Mesendoderm (in vitro differentiated cells): ENCODE data around the gene NRXN3.

Experiments used
- DNase-seq: peaks from one replicate; pipeline ENCODE4 v3.0.0; 2013
- H2AK5ac ChIP-seq: 2 replicates; pipeline ENCODE4 v1.6.1; 2013; ENCODE audit warnings: low read length, inconsistent platforms
- H2BK120ac ChIP-seq: 2 replicates; pipeline ENCODE4 v1.6.1; 2013; ENCODE audit warnings: low read depth, mild to moderate bottlenecking, low read length, moderate library complexity, mixed read lengths
- H2BK15ac ChIP-seq: replicated peaks from 2 replicates; pipeline ENCODE4 v1.6.1; 2013; ENCODE audit warnings: low read depth, mild to moderate bottlenecking, moderate library complexity
- H2BK5ac ChIP-seq: 2 replicates; pipeline ENCODE4 v1.6.1; 2013; ENCODE audit warnings: low read length, inconsistent platforms
- H3K18ac ChIP-seq: 2 replicates; pipeline ENCODE4 v1.6.1; 2013; ENCODE audit warnings: mild to moderate bottlenecking, low read length, mixed read lengths
- H3K23ac ChIP-seq: one replicate; pipeline ENCODE4 v1.6.1; 2013; ENCODE audit warnings: low read length
- H3K27ac ChIP-seq: 2 replicates; pipeline ENCODE4 v1.5.1; 2013; ENCODE audit warnings: low read depth, mild to moderate bottlenecking, inconsistent platforms, low read length, moderate library complexity
- H3K27me3 ChIP-seq: 2 replicates; pipeline ENCODE4 v1.6.1; 2013; ENCODE audit warnings: low read length, control low read depth, mild to moderate bottlenecking, inconsistent platforms; ENCODE audit not compliant: insufficient read depth, poor library complexity
- H3K36me3 ChIP-seq: 2 replicates; pipeline ENCODE4 v1.6.1; 2013; ENCODE audit warnings: low read length, inconsistent platforms; ENCODE audit not compliant: control insufficient read depth, insufficient read depth
- H3K4ac ChIP-seq: one replicate; pipeline ENCODE4 v1.6.1; 2013; ENCODE audit warnings: low read depth, mild to moderate bottlenecking, low read length, moderate library complexity
- H3K4me1 ChIP-seq: 2 replicates; pipeline ENCODE4 v1.6.1; 2013; ENCODE audit warnings: low read depth, low read length, inconsistent platforms; ENCODE audit not compliant: control insufficient read depth
- H3K4me2 ChIP-seq: 2 replicates; pipeline ENCODE4 v1.6.1; 2013; ENCODE audit warnings: low read length
- H3K4me3 ChIP-seq: 2 replicates; pipeline ENCODE4 v1.5.1; 2013; ENCODE audit warnings: mild to moderate bottlenecking, low read length
- H3K56ac ChIP-seq: one replicate; pipeline ENCODE4 v1.6.1; 2013; ENCODE audit warnings: low read length
- H3K79me1 ChIP-seq: 2 replicates; pipeline ENCODE4 v1.6.1; 2013; ENCODE audit warnings: low read length, inconsistent platforms
- H3K79me2 ChIP-seq: 2 replicates; pipeline ENCODE4 v1.6.1; 2013; ENCODE audit warnings: mild to moderate bottlenecking, low read length; ENCODE audit not compliant: control insufficient read depth, insufficient read depth
- H3K9ac ChIP-seq: 2 replicates; pipeline ENCODE4 v1.6.1; 2013; ENCODE audit warnings: low read length, inconsistent platforms
- H4K5ac ChIP-seq: one replicate; pipeline ENCODE4 v1.6.1; 2013; ENCODE audit warnings: low read length
- H4K8ac ChIP-seq: one replicate; pipeline ENCODE4 v1.6.1; 2013; ENCODE audit warnings: low read depth, mild to moderate bottlenecking, control low read depth, low read length, moderate library complexity
- WGBS: extraction: QIAGEN DNeasy Blood & Tissue Kit; methylation state at CpG from one replicate; pipeline ENCODE4 v1.1.7; 2013; ENCODE audit warnings: low lambda C conversion rate, missing lambda C conversion rate; ENCODE audit not compliant: insufficient coverage; ENCODE audit errors: extremely low coverage; 5-methylcytosine and 5-hydroxymethylcytosine counted together

Gene NRXN3

DNA sequence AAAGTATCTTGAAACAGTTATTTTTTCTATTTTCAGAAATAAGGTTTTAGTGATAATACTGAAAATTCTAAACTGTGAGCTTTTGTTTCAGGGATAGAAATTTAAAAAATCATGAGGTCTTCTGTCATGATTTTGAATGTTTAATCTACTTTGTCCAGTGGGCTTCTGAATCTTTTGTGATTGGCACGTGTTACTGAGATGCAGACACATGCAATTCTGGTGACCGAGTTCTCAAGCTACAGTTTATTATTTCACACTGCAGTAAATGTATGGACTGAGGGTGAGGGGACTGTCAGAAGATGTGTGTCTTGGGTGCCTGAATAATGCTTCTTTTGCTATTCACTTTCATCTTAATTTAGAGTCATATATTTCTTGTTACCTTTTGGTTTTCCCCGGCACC lies 1262.5 kb downstream of the NRXN3 start:
- Histone ChIP-seq H3K23ac (no peak overlapping the region), H3K4me3 (no peak overlapping the region), H3K4me2 (no peak overlapping the region), H3K79me1 (no peaks in the 10 kb centered on the region), H2AK5ac (no peak overlapping the region), H3K27me3 (no peaks in the 10 kb centered on the region), H3K4ac (no peak overlapping the region), H2BK120ac (no peak overlapping the region), H3K9ac (no peak overlapping the region), H3K27ac (no peak overlapping the region), H2BK15ac (no peak overlapping the region), H3K56ac (no peak overlapping the region), H4K5ac (no peak overlapping the region), H3K79me2 (no peaks in the 10 kb centered on the region), H4K8ac (no peak overlapping the region), H3K18ac (no peak overlapping the region), H2BK5ac (no peak overlapping the region), H3K36me3 (no peaks in the 10 kb centered on the region), H3K4me1 (no peaks in the 10 kb centered on the region)
- no CpG with 5 or more reads among the region's 3 CpGs for WGBS
- no peak for DNase-seq

DNA sequence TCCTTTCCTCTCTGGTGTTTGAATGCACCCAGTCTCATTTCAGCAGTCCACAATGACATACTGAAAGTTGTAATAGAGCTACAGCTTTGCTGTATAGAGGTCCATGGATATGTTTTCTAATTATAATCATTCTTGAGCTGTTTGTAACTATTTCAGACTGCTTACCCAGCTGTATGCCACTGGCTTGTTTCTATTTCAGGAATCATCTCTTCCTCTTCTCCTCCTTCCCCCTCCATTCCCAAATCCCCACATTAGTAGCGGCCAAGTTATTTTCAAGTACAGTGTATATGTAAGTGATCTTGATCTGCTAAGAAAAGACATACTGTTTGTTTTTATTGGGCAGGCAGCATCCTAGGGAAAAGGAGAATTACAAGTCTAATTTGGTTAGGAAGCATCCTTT lies 1266.2 kb downstream of the NRXN3 start:
- Histone ChIP-seq H3K56ac (no peak overlapping the region), H3K36me3 (no peaks in the 10 kb centered on the region), H2BK5ac (no peak overlapping the region), H3K79me2 (no peaks in the 10 kb centered on the region), H3K4me3 (no peak overlapping the region), H4K5ac (no peak overlapping the region), H3K9ac (no peak overlapping the region), H3K27ac (no peak overlapping the region), H4K8ac (no peak overlapping the region), H2BK15ac (no peak overlapping the region), H3K4me1 (no peaks in the 10 kb centered on the region), H2AK5ac (no peak overlapping the region), H3K4me2 (no peak overlapping the region), H3K27me3 (no peaks in the 10 kb centered on the region), H3K4ac (no peak overlapping the region), H3K23ac (no peak overlapping the region), H3K79me1 (no peaks in the 10 kb centered on the region), H3K18ac (no peak overlapping the region), H2BK120ac (no peak overlapping the region)
- no peak for DNase-seq
- no CpG with 5 or more reads among the region's 1 CpG for WGBS

DNA sequence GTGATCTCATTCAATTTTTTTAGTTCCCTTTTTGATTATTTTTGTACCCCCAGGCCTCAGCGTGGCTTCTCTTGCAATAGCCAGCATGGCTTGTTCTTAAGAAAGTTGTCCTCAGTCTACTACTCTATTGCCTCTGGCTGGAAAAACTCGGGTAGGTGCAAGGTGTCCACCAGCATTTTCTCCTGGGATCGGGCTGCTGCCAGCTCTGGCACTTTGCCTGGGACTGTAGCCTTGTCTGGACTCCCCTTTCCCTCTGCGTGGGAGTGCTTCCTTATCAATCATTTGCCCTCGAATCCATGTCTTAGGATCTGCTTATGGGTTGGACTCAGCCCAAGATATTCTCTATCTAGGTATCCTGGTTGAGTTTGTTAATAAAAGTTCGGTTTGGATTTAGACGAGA lies 1267.8 kb downstream of the NRXN3 start:
- Histone ChIP-seq H3K9ac (no peak overlapping the region), H3K27me3 (no peaks in the 10 kb centered on the region), H3K56ac (no peak overlapping the region), H4K8ac (no peak overlapping the region), H3K79me2 (no peaks in the 10 kb centered on the region), H3K23ac (no peak overlapping the region), H2BK5ac (no peak overlapping the region), H2BK15ac (no peak overlapping the region), H3K4me3 (no peak overlapping the region), H3K27ac (no peak overlapping the region), H3K4me1 (no peaks in the 10 kb centered on the region), H3K4ac (no peak overlapping the region), H3K36me3 (no peaks in the 10 kb centered on the region), H2AK5ac (no peak overlapping the region), H3K18ac (no peak overlapping the region), H4K5ac (no peak overlapping the region), H2BK120ac (no peak overlapping the region), H3K4me2 (no peak overlapping the region), H3K79me1 (no peaks in the 10 kb centered on the region)
- 100% methylated on average over 2 of the region's 7 CpGs for WGBS
- no peak for DNase-seq

DNA sequence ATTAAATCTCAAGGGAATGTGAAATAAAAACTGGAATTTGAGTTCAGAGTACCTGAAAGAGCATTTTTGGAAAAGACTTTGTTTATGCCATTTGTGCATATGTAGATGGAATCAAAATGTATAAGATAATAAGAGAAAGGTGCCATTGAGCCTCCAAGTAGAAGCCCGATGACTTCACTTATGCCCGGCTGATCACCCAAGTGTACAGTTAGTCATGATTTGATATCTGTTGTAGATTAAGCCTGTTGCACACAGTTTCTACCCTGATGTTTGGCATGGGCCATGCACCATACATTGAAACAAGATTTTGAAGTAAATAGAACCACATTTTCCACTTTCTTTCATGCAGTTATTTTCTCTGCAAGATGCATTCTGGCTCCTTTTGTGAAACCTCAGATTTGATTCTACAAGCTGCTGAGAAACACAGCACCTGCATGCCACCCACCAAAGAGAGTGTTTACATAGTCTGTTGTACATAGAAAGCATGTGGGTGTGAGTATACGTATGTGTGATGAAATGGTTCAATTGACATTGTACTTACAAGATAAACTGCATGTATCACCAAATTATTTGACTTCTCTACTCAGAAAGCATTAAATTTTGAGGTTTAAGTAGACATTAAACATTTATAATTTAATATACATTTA lies 1268.6 kb downstream of the NRXN3 start:
- no CpG with 5 or more reads among the region's 3 CpGs for WGBS
- no peak overlapping the region for H3K4me2 ChIP-seq

DNA sequence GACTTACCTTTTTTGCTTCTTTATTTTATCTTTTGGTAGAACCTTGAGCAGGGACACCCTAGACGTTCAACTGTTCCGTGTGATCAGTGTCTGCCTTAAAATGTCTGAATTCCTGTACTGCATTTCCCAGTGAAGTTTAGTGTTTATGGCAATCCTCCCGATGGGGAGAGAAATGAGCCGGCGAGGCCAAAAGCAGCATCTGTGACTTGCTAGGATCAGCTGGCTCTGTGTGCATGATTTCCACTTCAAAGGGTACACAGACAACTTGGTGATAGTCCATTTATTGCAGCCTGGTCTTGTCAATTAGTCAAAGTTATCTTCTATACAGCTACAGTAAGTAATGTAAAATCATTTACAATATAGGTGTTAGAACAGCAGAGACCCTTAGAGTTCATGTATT lies 1272.6 kb downstream of the NRXN3 start:
- no peak overlapping the region for H2BK15ac ChIP-seq
- H4K5ac ChIP-seq: no peak overlapping the region
- H2BK120ac ChIP-seq: no peak overlapping the region
- no CpG with 5 or more reads among the region's 5 CpGs for WGBS
- H3K4me2 ChIP-seq: no peak overlapping the region
- no peaks in the 10 kb centered on the region for H3K27me3 ChIP-seq
- DNase-seq: no peak
- no peaks in the 10 kb centered on the region for H3K4me1 ChIP-seq
- no peak overlapping the region for H4K8ac ChIP-seq
- H3K79me2 ChIP-seq: no peaks in the 10 kb centered on the region
- no peaks in the 10 kb centered on the region for H3K79me1 ChIP-seq
- H2AK5ac ChIP-seq: no peak overlapping the region
- no peaks in the 10 kb centered on the region for H3K36me3 ChIP-seq
- no peak overlapping the region for H3K4me3 ChIP-seq
- no peak overlapping the region for H3K4ac ChIP-seq
- no peak overlapping the region for H3K18ac ChIP-seq
- no peak overlapping the region for H3K9ac ChIP-seq
- H3K56ac ChIP-seq: no peak overlapping the region
- no peak overlapping the region for H3K27ac ChIP-seq
- no peak overlapping the region for H2BK5ac ChIP-seq
- H3K23ac ChIP-seq: no peak overlapping the region

More for the DNA sequence above, 1268.6 kb downstream of the NRXN3 start:
- no peaks in the 10 kb centered on the region for H3K79me2 ChIP-seq
- H3K79me1 ChIP-seq: no peaks in the 10 kb centered on the region
- no peak overlapping the region for H3K56ac ChIP-seq
- no peak overlapping the region for H3K18ac ChIP-seq
- H2BK15ac ChIP-seq: no peak overlapping the region
- no peaks in the 10 kb centered on the region for H3K4me1 ChIP-seq
- H3K27me3 ChIP-seq: no peaks in the 10 kb centered on the region
- no peak overlapping the region for H3K9ac ChIP-seq
- no peak for DNase-seq
- H3K36me3 ChIP-seq: no peaks in the 10 kb centered on the region
- H2BK5ac ChIP-seq: no peak overlapping the region
- no peak overlapping the region for H2BK120ac ChIP-seq
- no peak overlapping the region for H3K27ac ChIP-seq
- H4K5ac ChIP-seq: no peak overlapping the region
- no peak overlapping the region for H3K4ac ChIP-seq
- H2AK5ac ChIP-seq: no peak overlapping the region
- no peak overlapping the region for H3K23ac ChIP-seq
- no peak overlapping the region for H3K4me3 ChIP-seq
- no peak overlapping the region for H4K8ac ChIP-seq

DNA sequence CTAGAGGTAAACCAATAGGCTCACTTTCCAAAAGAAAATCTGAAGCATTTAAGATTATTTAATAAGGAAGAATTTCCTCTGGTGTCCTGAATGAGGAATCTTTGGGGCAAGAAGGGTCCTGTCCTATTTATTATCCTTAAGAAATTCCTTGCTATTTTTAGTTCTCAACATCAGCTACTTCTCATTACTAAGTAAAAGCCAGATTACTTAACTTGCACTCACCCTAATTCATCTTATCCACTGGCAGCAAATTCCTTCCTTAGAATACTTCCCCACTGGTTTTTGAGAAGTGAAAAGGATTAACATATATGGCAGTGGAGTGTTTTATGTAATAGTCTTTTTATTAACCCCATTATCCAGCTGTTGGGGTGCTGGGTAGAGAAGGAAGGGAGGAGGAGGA lies 1273.4 kb downstream of the NRXN3 start:
- H3K79me2 ChIP-seq: no peaks in the 10 kb centered on the region
- H3K36me3 ChIP-seq: no peaks in the 10 kb centered on the region
- H3K79me1 ChIP-seq: no peaks in the 10 kb centered on the region
- H3K4me1 ChIP-seq: no peaks in the 10 kb centered on the region
- no peak overlapping the region for H3K56ac ChIP-seq
- H2BK15ac ChIP-seq: no peak overlapping the region
- H2BK120ac ChIP-seq: no peak overlapping the region
- no peak overlapping the region for H4K5ac ChIP-seq
- no peak for DNase-seq
- H3K9ac ChIP-seq: no peak overlapping the region
- no peak overlapping the region for H3K23ac ChIP-seq
- H2AK5ac ChIP-seq: no peak overlapping the region
- H3K4me3 ChIP-seq: no peak overlapping the region
- H3K4me2 ChIP-seq: no peak overlapping the region
- no peak overlapping the region for H3K18ac ChIP-seq
- H3K27me3 ChIP-seq: no peaks in the 10 kb centered on the region
- no peak overlapping the region for H4K8ac ChIP-seq
- H2BK5ac ChIP-seq: no peak overlapping the region
- no peak overlapping the region for H3K27ac ChIP-seq
- H3K4ac ChIP-seq: no peak overlapping the region
